NCI-H446 (cell line): Measurements from ENCODE around the gene SETBP1.
A peak's percentile ranks its signal among the peaks of the same experiment; 100 is the strongest.

ENCODE experiments used
- DNase-seq, 2 experiments: peaks; one replicate each; lab custom pipeline; 2025; lab: John Stamatoyannopoulos, UW

Gene SETBP1

DNA sequence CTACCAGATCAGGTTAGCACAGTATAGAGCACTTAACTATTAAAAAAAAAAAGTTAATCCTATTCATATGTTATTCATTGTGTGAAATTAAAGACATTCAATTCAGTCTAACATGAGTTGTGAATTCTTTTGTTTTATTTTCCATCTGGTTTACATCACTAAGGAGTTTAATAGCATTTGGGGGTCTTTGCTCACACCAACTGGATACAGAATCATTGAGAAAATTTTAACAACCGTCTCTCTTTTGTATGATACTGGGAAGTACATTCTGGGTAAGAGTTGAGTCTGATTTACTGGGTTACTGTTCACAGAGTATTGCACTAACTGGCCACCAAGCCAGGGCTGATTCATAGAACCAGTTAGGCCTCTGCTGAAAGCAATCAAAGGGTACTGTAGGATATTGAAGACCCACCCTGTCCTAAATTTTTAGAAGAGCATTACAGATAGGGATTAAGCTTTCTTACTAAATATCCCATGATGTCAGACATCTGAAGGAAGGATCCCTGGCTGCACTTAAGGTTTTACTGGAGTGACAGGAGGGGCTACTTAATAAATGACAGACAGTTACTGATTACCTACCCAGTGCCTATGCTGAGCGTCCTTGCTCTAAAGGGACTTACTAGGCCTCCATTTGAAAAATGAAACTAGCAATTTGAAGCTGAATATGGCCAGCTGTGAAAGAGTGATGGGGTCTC lies 387.9 kb downstream of the SETBP1 start:
- DNase-seq: no peak

DNA sequence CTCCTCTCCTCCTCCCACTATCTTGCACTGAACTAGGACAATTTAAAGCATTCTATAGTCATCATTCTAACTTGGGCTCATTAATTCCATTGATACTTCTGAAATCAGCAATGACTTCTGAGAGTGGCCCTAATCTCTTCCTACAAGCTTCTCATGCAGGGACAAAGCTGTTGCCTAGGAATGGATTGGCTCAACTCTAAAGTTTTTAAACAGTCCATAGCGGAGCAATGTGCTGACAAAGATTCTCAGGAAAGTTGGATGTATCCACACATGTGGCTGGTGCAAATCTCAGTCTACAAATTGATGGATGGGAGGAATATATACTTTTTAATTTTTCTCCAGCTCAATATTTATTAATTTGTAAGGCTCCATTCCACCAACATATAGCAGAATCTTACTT lies 388.9 kb downstream of the SETBP1 start:
- no peak for DNase-seq

DNA sequence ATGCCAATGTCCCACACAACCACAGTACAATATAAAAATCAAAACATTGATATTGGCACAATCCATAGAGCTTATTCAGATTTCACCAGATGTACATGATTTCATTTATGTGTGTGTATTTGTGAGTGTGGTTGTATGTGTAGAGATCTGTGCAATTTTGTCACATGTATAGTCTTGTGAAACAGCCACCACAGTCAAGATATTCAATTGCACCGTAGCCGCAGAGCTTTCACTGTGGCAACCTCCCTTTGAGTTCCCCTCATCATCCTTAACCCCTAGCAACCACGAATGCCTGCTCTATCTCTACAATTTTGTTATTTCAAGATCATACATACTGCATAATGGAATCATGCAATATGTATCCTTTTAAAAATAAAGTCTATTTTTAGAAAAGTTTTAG lies 391.3 kb downstream of the SETBP1 start:
- DNase-seq: no peak

- DNase-seq: no peak
Observed at GRCh38 chr18:45073556-45073955, 392.9 kb downstream of the SETBP1 start.

- DNase-seq: peak in 1 of 2 experiments; percentile 25
Observed at GRCh38 chr18:45081566-45082181, 401.0 kb downstream of the SETBP1 start.

- no peak for DNase-seq
Observed at GRCh38 chr18:45083226-45083855, 402.7 kb downstream of the SETBP1 start.

DNA sequence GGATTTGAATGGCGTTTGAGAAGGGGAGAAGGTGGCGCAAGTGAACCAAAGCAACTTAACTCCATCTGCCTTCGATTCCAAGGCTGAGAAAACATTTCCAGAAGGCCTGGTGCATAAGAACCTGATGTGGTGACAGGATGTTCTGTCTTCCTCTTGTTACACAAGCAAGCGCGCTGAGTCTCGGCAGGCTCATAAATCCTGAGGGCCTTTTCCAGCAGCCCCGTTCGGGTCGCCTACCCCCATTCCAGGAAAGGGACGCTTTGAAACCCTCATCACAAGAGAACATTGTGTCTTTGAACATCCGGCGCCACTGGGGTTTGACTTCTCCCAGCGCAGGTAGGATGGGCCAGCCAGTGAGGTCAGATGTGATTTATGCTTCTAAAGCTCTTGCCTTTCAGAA lies 403.5 kb downstream of the SETBP1 start:
- DNase-seq: no peak

- no peak for DNase-seq
Observed at GRCh38 chr18:45085916-45086624, 405.4 kb downstream of the SETBP1 start.

- DNase-seq: no peak
Observed at GRCh38 chr18:45086777-45087176, 406.1 kb downstream of the SETBP1 start.

- peak in 1 of 2 experiments; percentile 20 for DNase-seq
Observed at GRCh38 chr18:45090526-45091140, 409.9 kb downstream of the SETBP1 start.

- DNase-seq: no peak
Observed at GRCh38 chr18:45100321-45101105, 419.8 kb downstream of the SETBP1 start.

GRCh38 chr18:45102126-45102525 lies 421.4 kb downstream of the SETBP1 start:
- DNase-seq: no peak

- no peak for DNase-seq
Observed at GRCh38 chr18:45102863-45103262, 422.2 kb downstream of the SETBP1 start.

GRCh38 chr18:45103319-45104048 lies 422.8 kb downstream of the SETBP1 start:
- no peak for DNase-seq

GRCh38 chr18:45104049-45104395 lies 423.3 kb downstream of the SETBP1 start:
- DNase-seq: no peak

GRCh38 chr18:45106331-45106774 lies 425.7 kb downstream of the SETBP1 start:
- DNase-seq: no peak

- no peak for DNase-seq
Observed at GRCh38 chr18:45107425-45107824, 426.7 kb downstream of the SETBP1 start.

GRCh38 chr18:45108754-45109153 lies 428.1 kb downstream of the SETBP1 start:
- DNase-seq: no peak

- no peak for DNase-seq
Observed at GRCh38 chr18:45109271-45109670, 428.6 kb downstream of the SETBP1 start.

DNA sequence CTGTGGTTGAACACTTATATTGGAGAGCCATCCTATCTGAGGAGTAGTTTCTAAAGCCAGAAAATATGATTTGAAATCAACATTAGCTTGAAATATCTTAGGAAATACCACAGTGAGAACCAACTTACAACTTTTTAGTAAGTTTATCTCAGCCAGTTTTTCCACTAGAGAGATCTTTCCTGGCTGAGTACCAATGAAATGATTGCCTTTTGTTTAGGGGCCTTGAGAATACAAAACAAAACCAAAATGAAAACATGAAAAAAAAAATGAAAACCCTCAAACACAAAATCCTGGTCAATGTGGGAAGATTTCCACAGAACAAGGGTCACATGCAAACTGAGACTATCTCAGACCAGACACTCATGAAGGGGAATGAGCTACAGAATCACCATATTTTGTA lies 429.0 kb downstream of the SETBP1 start:
- no peak for DNase-seq
